Activated naive CD4-positive, alpha-beta T cell treated with anti-CD3 and anti-CD28 coated beads for 36 hours (primary cell): ENCODE results near the gene USP17L17. TPM values are rescaled to one million over a fixed set of nuclear protein-coding genes. Genes with fewer than 3 reads are reported as not detected.
A peak's percentile ranks its signal among the peaks of the same experiment; 100 is the strongest.
"Not testable (repeated sequence)": the region's sequence is repeated elsewhere in the genome, so short reads cannot be mapped to it uniquely, and the experiment has no call there.

Source experiments
- CTCF ChIA-PET: fragments of 350-600 bp; sonication (Branson Sonifier 250); formaldehyde crosslinking; loops from one replicate; lab custom pipeline; 2021; ENCODE audit warnings: antibody characterized with exemption; lab: Charles Lee
- DNase-seq: peaks from one replicate; pipeline ENCODE4 v3.0.0-alpha.2; 2020
- H3K27ac Mint-ChIP-seq: one replicate; pipeline ENCODE4 v1.8.0; 2021; ENCODE audit warnings: mild to moderate bottlenecking, mixed read lengths
- H3K27me3 Mint-ChIP-seq: one replicate; pipeline ENCODE4 v1.8.0; 2021; ENCODE audit warnings: low read depth, mixed read lengths
- H3K36me3 Mint-ChIP-seq: one replicate; pipeline ENCODE4 v1.8.0; 2021; ENCODE audit warnings: low read depth, mixed read lengths
- H3K4me1 Mint-ChIP-seq: one replicate; pipeline ENCODE4 v1.8.0; 2021; ENCODE audit warnings: low read depth, mixed read lengths
- H3K4me3 Mint-ChIP-seq: one replicate; pipeline ENCODE4 v1.8.0; 2021; ENCODE audit warnings: mild to moderate bottlenecking, moderate library complexity, mixed read lengths
- H3K9me3 Mint-ChIP-seq: one replicate; pipeline ENCODE4 v1.8.0; 2021; ENCODE audit warnings: mixed read lengths
- intact Hi-C: fragments of 100-400 bp; cut with micrococcal nuclease; formaldehyde crosslinking; loops from one replicate; pipeline ENCODE4 v1.15.1; 2023
- total RNA-seq, 2 experiments: library from RNA; stranded (reverse); gene quantifications; one replicate each; pipeline ENCODE4 v1.2.3, GENCODE V29; 2021

Gene USP17L17
- total RNA-seq, 2 experiments from 2014 or later, result not detected

- H3K4me1 Mint-ChIP-seq, H3K9me3 Mint-ChIP-seq, H3K4me3 Mint-ChIP-seq, DNase-seq, CTCF ChIA-PET, H3K27ac Mint-ChIP-seq, H3K36me3 Mint-ChIP-seq, intact Hi-C loops, H3K27me3 Mint-ChIP-seq: not testable (repeated sequence)
These were observed 18.9 kb downstream of the USP17L17 start, which contains the start of gene USP17L21 for GRCh38 chr4:9262572-9262971. Gene USP17L21, plus strand, starts transcription at chr4:9262872. Its CDS starts 0 bp downstream, at chr4:9262872.

- H3K36me3 Mint-ChIP-seq, H3K27ac Mint-ChIP-seq, H3K9me3 Mint-ChIP-seq, CTCF ChIA-PET, H3K4me1 Mint-ChIP-seq, intact Hi-C loops, H3K27me3 Mint-ChIP-seq, DNase-seq, H3K4me3 Mint-ChIP-seq: not testable (repeated sequence)
These were observed 23.6 kb downstream of the USP17L17 start, which contains the start of gene USP17L22 for GRCh38 chr4:9267319-9267718. Gene USP17L22, plus strand, starts transcription at chr4:9267619. Its CDS starts 0 bp downstream, at chr4:9267619.

DNA sequence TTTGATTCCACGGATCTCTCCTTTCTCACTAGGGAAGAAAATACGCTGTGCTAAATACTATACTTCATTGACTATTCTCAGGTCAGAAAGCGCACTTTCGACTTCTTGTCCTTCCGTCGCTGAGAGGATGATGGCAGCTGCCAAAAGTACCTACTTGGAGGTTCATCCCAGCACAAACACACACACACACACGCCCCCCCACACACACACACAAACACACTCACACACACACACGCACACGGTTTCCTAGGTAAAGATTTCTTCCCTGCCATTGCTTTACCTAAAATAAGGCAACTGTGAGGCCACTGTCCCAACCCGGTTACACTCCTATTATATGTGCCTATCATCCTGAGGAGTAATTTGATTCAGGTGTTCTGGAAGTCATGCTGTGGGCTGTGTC, 28.0 kb downstream of the USP17L17 start:
- H3K27me3 Mint-ChIP-seq, CTCF ChIA-PET, H3K4me3 Mint-ChIP-seq, H3K4me1 Mint-ChIP-seq, intact Hi-C loops, H3K9me3 Mint-ChIP-seq, H3K36me3 Mint-ChIP-seq, H3K27ac Mint-ChIP-seq: not testable (repeated sequence)
- DNase-seq, result peak; percentile 5

Other genes starting within 250 kb of the USP17L17 start
- gene FAM90A26, start 73.5 kb upstream of the USP17L17 start, total RNA-seq, result not detected
- gene USP17L10, start 33.2 kb upstream of the USP17L17 start, total RNA-seq, result not detected
- not detected for gene USP17L11, start 28.5 kb upstream of the USP17L17 start, total RNA-seq
- gene USP17L12, start 23.7 kb upstream of the USP17L17 start, total RNA-seq, result not detected
- not detected for gene USP17L13, start 19.0 kb upstream of the USP17L17 start, total RNA-seq
- not detected for gene USP17L15, start 9.5 kb upstream of the USP17L17 start, total RNA-seq
- gene USP17L18, start 4.8 kb downstream of the USP17L17 start, total RNA-seq, result not detected
- gene USP17L19, start 9.5 kb downstream of the USP17L17 start, total RNA-seq, result not detected
- not detected for gene USP17L20, start 14.2 kb downstream of the USP17L17 start, total RNA-seq
- not detected for gene USP17L21, start 19.0 kb downstream of the USP17L17 start, total RNA-seq
- gene USP17L22, start 23.7 kb downstream of the USP17L17 start, total RNA-seq, result not detected
- not detected for gene USP17L24, start 81.3 kb downstream of the USP17L17 start, total RNA-seq
- not detected for gene USP17L25, start 86.0 kb downstream of the USP17L17 start, total RNA-seq
- gene USP17L26, start 90.8 kb downstream of the USP17L17 start, total RNA-seq, result not detected
- not detected for gene USP17L5, start 95.5 kb downstream of the USP17L17 start, total RNA-seq
- not detected for gene USP17L27, start 100.3 kb downstream of the USP17L17 start, total RNA-seq
- not detected for gene USP17L28, start 105.0 kb downstream of the USP17L17 start, total RNA-seq
- not detected for gene USP17L29, start 109.8 kb downstream of the USP17L17 start, total RNA-seq
- not detected for gene USP17L30, start 119.2 kb downstream of the USP17L17 start, total RNA-seq
- gene DEFB131A, start 200.5 kb downstream of the USP17L17 start, total RNA-seq, result not detected